HepG2 (cell line): ENCODE data around the gene PTEN. TPM values are rescaled to one million over a fixed set of nuclear protein-coding genes. Genes with fewer than 3 reads are reported as not detected.
A peak's percentile ranks its signal among the peaks of the same experiment; 100 is the strongest.

Experiments
- BCLAF1 ChIP-seq: fragments of 450-650 bp; IDR thresholded peaks from 2 replicates; pipeline ENCODE4 v1.6.1; 2017; ENCODE audit warnings: mild to moderate bottlenecking
- BRD4 ChIP-seq: sonication (generic); formaldehyde crosslinking; IDR thresholded peaks from 2 replicates; pipeline ENCODE4 v1.4.0; 2020; ENCODE audit warnings: missing genetic modification reagents
- CCDC6 ChIP-seq: sonication (generic); formaldehyde crosslinking; IDR thresholded peaks from 2 replicates; pipeline ENCODE4 v1.8.1; 2022; ENCODE audit warnings: mild to moderate bottlenecking, missing genetic modification reagents, moderate library complexity
- CEBPG ChIP-seq: IDR thresholded peaks from 2 replicates; pipeline ENCODE4 v1.6.1; 2016
- ERF ChIP-seq: IDR thresholded peaks from 2 replicates; pipeline ENCODE4 v1.6.1; 2018; ENCODE audit warnings: missing biosample characterization, missing genetic modification reagents
- FOXC1 ChIP-seq: sonication (generic); formaldehyde crosslinking; IDR thresholded peaks from 2 replicates; pipeline ENCODE4 v1.8.0; 2022; ENCODE audit warnings: mild to moderate bottlenecking, missing genetic modification reagents, borderline replicate concordance
- GFI1 ChIP-seq: sonication (generic); formaldehyde crosslinking; IDR thresholded peaks from 2 replicates; pipeline ENCODE4 v1.5.0; 2020; ENCODE audit warnings: missing genetic modification reagents, mild to moderate bottlenecking, borderline replicate concordance
- GPN1 ChIP-seq: sonication (generic); formaldehyde crosslinking; IDR thresholded peaks from 2 replicates; pipeline ENCODE4 v1.5.1; 2020; ENCODE audit warnings: missing genetic modification reagents, borderline replicate concordance
- MYNN ChIP-seq: sonication (generic); formaldehyde crosslinking; IDR thresholded peaks from 2 replicates; pipeline ENCODE4 v1.4.0; 2020; ENCODE audit warnings: mild to moderate bottlenecking, low read depth, missing genetic modification reagents
- NFIB ChIP-seq: sonication (generic); formaldehyde crosslinking; IDR thresholded peaks from 2 replicates; pipeline ENCODE4 v1.9.0; 2021; ENCODE audit warnings: missing genetic modification reagents, mild to moderate bottlenecking, borderline replicate concordance
- NFIC ChIP-seq: IDR thresholded peaks from 2 replicates; pipeline ENCODE4 v1.6.1; 2012; ENCODE audit warnings: mild to moderate bottlenecking, low read length, inconsistent platforms
- NFKB2 ChIP-seq: sonication (generic); formaldehyde crosslinking; IDR thresholded peaks from 2 replicates; pipeline ENCODE4 v1.4.0; 2020; ENCODE audit warnings: missing genetic modification reagents, borderline replicate concordance
- NONO ChIP-seq, 2 experiments: fragments of 450-650 bp in 1 of 2; sonication (generic) in 1 of 2; formaldehyde crosslinking in 1 of 2; IDR thresholded peaks in 1 of 2; conservative IDR thresholded peaks in 1 of 2; 2 replicates each; pipeline versions ENCODE4 v1.6.1 to v1.8.0; 2017 to 2022; ENCODE audit warnings: mild to moderate bottlenecking in 1 of 2, missing genetic modification reagents in 1 of 2, moderate library complexity in 1 of 2
- RBFOX2 ChIP-seq: fragments of 200-400 bp; formaldehyde crosslinking; IDR thresholded peaks from 2 replicates; pipeline ENCODE4 v1.6.1; 2017; ENCODE audit warnings: low read depth, mild to moderate bottlenecking, low read length
- SOX6 ChIP-seq, 2 experiments: fragments of 450-650 bp in 1 of 2; sonication (generic) in 1 of 2; formaldehyde crosslinking in 1 of 2; IDR thresholded peaks; 2 replicates each; pipeline versions ENCODE4 v1.4.0 to v1.6.1; 2017 to 2020; ENCODE audit warnings: antibody characterized with exemption in 1 of 2, mild to moderate bottlenecking in 1 of 2, missing genetic modification reagents in 1 of 2
- ZNF10 ChIP-seq: sonication (generic); formaldehyde crosslinking; IDR thresholded peaks from 2 replicates; pipeline ENCODE4 v1.4.0; 2020; ENCODE audit warnings: mild to moderate bottlenecking, low read depth, missing genetic modification reagents, borderline replicate concordance
- ZNF263 ChIP-seq: sonication (generic); formaldehyde crosslinking; IDR thresholded peaks from 2 replicates; pipeline ENCODE4 v1.4.0; 2020; ENCODE audit warnings: missing genetic modification reagents
- ZNF292 ChIP-seq: sonication (generic); formaldehyde crosslinking; IDR thresholded peaks from 2 replicates; pipeline ENCODE4 v1.8.1; 2022; ENCODE audit warnings: mild to moderate bottlenecking, low read depth, missing genetic modification reagents, borderline replicate concordance
- ZNF501 ChIP-seq: sonication (generic); formaldehyde crosslinking; IDR thresholded peaks from 2 replicates; pipeline ENCODE4 v1.5.1; 2020; ENCODE audit warnings: mild to moderate bottlenecking, moderate library complexity, missing genetic modification reagents
- ZNF549 ChIP-seq: sonication (generic); formaldehyde crosslinking; IDR thresholded peaks from 2 replicates; pipeline ENCODE4 v1.5.0; 2020; ENCODE audit warnings: missing genetic modification reagents
- ZNF607 ChIP-seq: sonication (generic); formaldehyde crosslinking; IDR thresholded peaks from 2 replicates; pipeline ENCODE4 v1.5.1; 2020; ENCODE audit warnings: missing genetic modification reagents, mild to moderate bottlenecking, borderline replicate concordance
- ZNF883 ChIP-seq: sonication (generic); formaldehyde crosslinking; IDR thresholded peaks from 2 replicates; pipeline ENCODE4 v1.5.1; 2020; ENCODE audit warnings: mild to moderate bottlenecking, missing genetic modification reagents; ENCODE audit errors: not compliant biosample characterization
- polyA plus RNA-seq, 8 experiments: library from polyadenylated mRNA; depleted of rRNA in 3 of 8; stranded (reverse) in 7 of 8; unstranded in 1 of 8; fragments of >200 nt; fragmentation: Illumina TruSeq in 4 of 8; extraction: Trizol in 4 of 8; gene quantifications; 2 replicates each; pipeline versions ENCODE4 v1.2.1 to v1.2.3, GENCODE V29; 2011 to 2016; ENCODE audit warnings: low read depth in 4 of 8, missing spikeins in 1 of 8, mixed read lengths in 1 of 8; ENCODE audit not compliant: insufficient read depth in 1 of 8
- total RNA-seq, 5 experiments: library from RNA; depleted of rRNA; stranded (reverse); fragments of >200 nt; fragmentation: Illumina TruSeq; extraction: Trizol; gene quantifications; 2 replicates each; pipeline ENCODE4 v1.2.3, GENCODE V29; 2016; ENCODE audit warnings: low read depth in 1 of 5
- TF ChIP-seq, protein P1 (sequence below): sonication (generic); formaldehyde crosslinking; IDR thresholded peaks from 2 replicates; pipeline ENCODE4 v1.5.1; 2020; ENCODE audit warnings: mild to moderate bottlenecking, moderate library complexity, missing genetic modification reagents
- TF ChIP-seq, protein P2 (sequence below): sonication (generic); formaldehyde crosslinking; IDR thresholded peaks from 2 replicates; pipeline ENCODE4 v1.8.1; 2023; ENCODE audit warnings: missing genetic modification reagents, mild to moderate bottlenecking, borderline replicate concordance

PTEN gene
- total and polyA plus RNA-seq, 2 of the 13 experiments (the other 11 are each of a cell fraction or from before 2014, with no cell fraction given): 30.3 to 61.3 TPM

DNA sequence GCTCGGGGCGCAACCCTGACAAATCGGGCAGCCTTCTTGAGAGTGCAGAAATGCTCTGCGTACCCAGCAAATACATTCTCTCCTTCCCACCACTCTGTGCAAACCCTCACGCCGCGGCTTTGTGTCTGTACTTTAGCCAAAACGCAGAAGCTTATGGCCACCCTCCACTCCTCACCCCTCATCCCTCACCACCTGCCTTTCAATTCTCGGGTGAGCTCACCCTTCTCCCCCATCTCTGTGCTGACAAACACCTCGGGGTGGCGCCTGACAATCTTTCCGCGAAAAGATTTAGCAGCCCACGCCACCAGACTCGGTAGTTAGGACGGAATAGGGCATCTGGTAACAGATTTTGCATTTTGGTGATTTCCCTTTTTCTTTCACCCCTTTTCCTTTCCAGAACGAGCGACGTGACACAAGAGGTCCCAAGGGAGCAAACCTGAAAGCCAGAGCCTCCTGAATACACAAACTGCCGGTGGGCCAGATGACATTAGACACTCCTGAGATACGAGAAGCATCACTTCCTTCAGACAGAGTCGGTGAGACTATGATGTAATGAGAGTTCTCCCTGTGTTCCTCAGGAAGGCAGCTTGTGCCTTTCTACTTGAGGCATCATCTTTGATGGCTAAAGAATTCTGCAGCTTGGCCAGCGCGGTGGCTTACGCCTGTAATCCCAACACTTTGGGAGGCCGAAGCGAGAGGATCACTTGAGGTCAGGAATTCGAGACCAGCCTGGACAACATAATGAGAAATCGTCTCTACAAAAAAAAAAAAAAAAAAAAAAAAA lies 44.7 kb upstream of the PTEN start (continued):
- TF ChIP-seq GFI1 (CRISPR knock-in tag) (0 out of 2 replicates have a peak, but pooled peaks have one; percentile 2), ZNF549 (CRISPR knock-in tag) (no peak), ERF (no peak; the same call in 1 of the 2 replicates), RBFOX2 (no peak), ZNF883 (no peak), ZNF10 (CRISPR knock-in tag) (no peak), NFKB2 (CRISPR knock-in tag) (no peak), FOXC1 (CRISPR knock-in tag) (no peak), BRD4 (CRISPR knock-in tag) (no peak), BCLAF1 (no peak), ZNF607 (CRISPR knock-in tag) (0 out of 2 replicates have a peak, but pooled peaks have one; percentile 22), ZNF501 (CRISPR knock-in tag) (0 out of 2 replicates have a peak, but pooled peaks have one; percentile 17), SOX6 (IDR thresholded peaks at IDR 0.05) (no peak), SOX6 (CRISPR knock-in tag; IDR thresholded peaks at IDR 0.05) (0 out of 2 replicates have a peak, but pooled peaks have one; percentile 1), ZNF292 (CRISPR knock-in tag) (no peak), ZNF263 (CRISPR knock-in tag) (peak; percentile 6; the same call in 1 of the 2 replicates), CCDC6 (CRISPR knock-in tag) (peak; percentile 67), NONO (IDR thresholded peaks at IDR 0.05) (no peak), NONO (CRISPR knock-in tag; conservative IDR thresholded peaks at IDR 0.05) (peak; percentile 53; the same call in 1 of the 2 replicates), NFIC (no peak), NFIB (CRISPR knock-in tag) (no peak), GPN1 (CRISPR knock-in tag) (no peak), CEBPG (CRISPR knock-in tag) (no peak), MYNN (CRISPR knock-in tag) (no peak)
- TF ChIP-seq, protein P1, sequence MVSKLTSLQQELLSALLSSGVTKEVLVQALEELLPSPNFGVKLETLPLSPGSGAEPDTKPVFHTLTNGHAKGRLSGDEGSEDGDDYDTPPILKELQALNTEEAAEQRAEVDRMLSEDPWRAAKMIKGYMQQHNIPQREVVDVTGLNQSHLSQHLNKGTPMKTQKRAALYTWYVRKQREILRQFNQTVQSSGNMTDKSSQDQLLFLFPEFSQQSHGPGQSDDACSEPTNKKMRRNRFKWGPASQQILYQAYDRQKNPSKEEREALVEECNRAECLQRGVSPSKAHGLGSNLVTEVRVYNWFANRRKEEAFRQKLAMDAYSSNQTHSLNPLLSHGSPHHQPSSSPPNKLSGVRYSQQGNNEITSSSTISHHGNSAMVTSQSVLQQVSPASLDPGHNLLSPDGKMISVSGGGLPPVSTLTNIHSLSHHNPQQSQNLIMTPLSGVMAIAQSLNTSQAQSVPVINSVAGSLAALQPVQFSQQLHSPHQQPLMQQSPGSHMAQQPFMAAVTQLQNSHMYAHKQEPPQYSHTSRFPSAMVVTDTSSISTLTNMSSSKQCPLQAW (CRISPR knock-in tag): peak; percentile 57
- TF ChIP-seq, protein P2, sequence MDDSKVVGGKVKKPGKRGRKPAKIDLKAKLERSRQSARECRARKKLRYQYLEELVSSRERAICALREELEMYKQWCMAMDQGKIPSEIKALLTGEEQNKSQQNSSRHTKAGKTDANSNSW: no peak
